DOHH2 (cell line): ENCODE data around the gene C17orf58.

ENCODE experiments used
- H3F3A ChIP-seq: fragments of 200-600 bp; sonication (generic), shearing (Covaris generic); 2 replicates; pipeline ENCODE4 v1.6.0; 2016; ENCODE audit warnings: antibody characterized with exemption, mild to moderate bottlenecking; ENCODE audit not compliant: control insufficient read depth, insufficient read depth
- H3K27ac ChIP-seq: fragments of 200-600 bp; sonication (generic); 2 replicates; pipeline ENCODE4 v1.5.1; 2014; ENCODE audit warnings: low read depth, mild to moderate bottlenecking, low read length, moderate library complexity
- H3K27me3 ChIP-seq: fragments of 200-600 bp; sonication (generic); 2 replicates; pipeline ENCODE4 v1.6.1; 2014; ENCODE audit warnings: mild to moderate bottlenecking, low read length, mixed read lengths; ENCODE audit not compliant: control insufficient read depth
- H3K36me3 ChIP-seq: fragments of 200-600 bp; sonication (generic); 2 replicates; pipeline ENCODE4 v1.6.1; 2014; ENCODE audit warnings: mild to moderate bottlenecking, low read length, moderate library complexity, mixed read lengths; ENCODE audit not compliant: control insufficient read depth
- H3K4me1 ChIP-seq: fragments of 200-600 bp; sonication (generic); 2 replicates; pipeline ENCODE4 v1.6.1; 2014; ENCODE audit warnings: mild to moderate bottlenecking, low read length, mixed read lengths; ENCODE audit not compliant: control insufficient read depth
- H3K4me2 ChIP-seq: fragments of 200-600 bp; sonication (generic); 2 replicates; pipeline ENCODE4 v1.6.0; 2014; ENCODE audit warnings: mild to moderate bottlenecking, low read length, moderate library complexity
- H3K4me3 ChIP-seq: fragments of 200-600 bp; sonication (generic); 2 replicates; pipeline ENCODE4 v1.5.1; 2014; ENCODE audit warnings: mild to moderate bottlenecking, low read length, mixed read lengths
- H3K79me2 ChIP-seq: fragments of 200-600 bp; sonication (generic); 2 replicates; pipeline ENCODE4 v1.6.1; 2014; ENCODE audit warnings: mild to moderate bottlenecking, low read length, mixed read lengths; ENCODE audit not compliant: control insufficient read depth
- H3K9me2 ChIP-seq: fragments of 200-600 bp; sonication (generic); replicated peaks from 2 replicates; pipeline ENCODE4 v1.6.1; 2014; ENCODE audit warnings: mild to moderate bottlenecking, low read length, mixed read lengths; ENCODE audit not compliant: control insufficient read depth
- H3K9me3 ChIP-seq: fragments of 200-600 bp; sonication (generic); 2 replicates; pipeline ENCODE4 v1.6.1; 2014; ENCODE audit warnings: antibody characterized with exemption, low read length, mixed read lengths; ENCODE audit not compliant: control insufficient read depth, insufficient read depth
- H4K20me1 ChIP-seq: fragments of 200-600 bp; sonication (generic); 2 replicates; pipeline ENCODE4 v1.6.0; 2014; ENCODE audit warnings: low read depth, mild to moderate bottlenecking, antibody characterized with exemption, low read length, moderate library complexity; ENCODE audit not compliant: control insufficient read depth, insufficient read depth
- CTCF ChIP-seq: fragments of 200-600 bp; sonication (generic); IDR thresholded peaks from one replicate; pipeline ENCODE4 v1.5.1; 2014; ENCODE audit warnings: antibody characterized with exemption, mild to moderate bottlenecking, low read depth, low read length; ENCODE audit not compliant: poor library complexity, severe bottlenecking
- EZH2phosphoT487 ChIP-seq: fragments of 200-600 bp; sonication (generic); IDR thresholded peaks from 2 replicates; pipeline ENCODE4 v1.6.1; 2017; ENCODE audit warnings: borderline replicate concordance, mild to moderate bottlenecking, antibody characterized with exemption, low read length, moderate library complexity, mixed read lengths

The C17orf58 gene

GRCh38 chr17:68013385-68013784 is 17.1 kb upstream of the C17orf58 start:
- Histone ChIP-seq H3K36me3 (no peaks in the 10 kb centered on the region), H3K79me2 (no peaks in the 10 kb centered on the region), H3K4me1 (0 out of 2 replicates have a peak, but pooled peaks cover 3% of the 10 kb centered on the region), H3K9me2 (no peaks in the 10 kb centered on the region), H3K4me2 (no peak overlapping the region), H3K27ac (no peak overlapping the region), H4K20me1 (no peaks in the 10 kb centered on the region), H3K9me3 (no peaks in the 10 kb centered on the region), H3F3A (no peaks in the 10 kb centered on the region), H3K27me3 (0 out of 2 replicates have a peak, but pooled peaks cover 2% of the 10 kb centered on the region), H3K4me3 (no peak overlapping the region)
- TF ChIP-seq CTCF, result no peak
- no peak for TF ChIP-seq EZH2phosphoT487

- H3F3A ChIP-seq, result no peaks in the 10 kb centered on the region
- H3K36me3 ChIP-seq, result no peaks in the 10 kb centered on the region
- H4K20me1 ChIP-seq, result no peaks in the 10 kb centered on the region
- H3K27ac ChIP-seq, result no peak overlapping the region
- H3K4me3 ChIP-seq, result peak overlapping the region; percentile 79
- TF ChIP-seq EZH2phosphoT487 (no peak), CTCF (peak; percentile 92)
- H3K9me2 ChIP-seq, result no peaks in the 10 kb centered on the region
- 0 out of 2 replicates have a peak, but pooled peaks cover 2% of the 10 kb centered on the region for H3K27me3 ChIP-seq
- H3K9me3 ChIP-seq, result no peaks in the 10 kb centered on the region
- H3K4me2 ChIP-seq, result peak overlapping the region; percentile 81
- H3K4me1 ChIP-seq, result 0 out of 2 replicates have a peak, but pooled peaks cover 3% of the 10 kb centered on the region
- H3K79me2 ChIP-seq, result no peaks in the 10 kb centered on the region
Measured at GRCh38 chr17:68011199-68011665, 15.0 kb upstream of the C17orf58 start.

DNA sequence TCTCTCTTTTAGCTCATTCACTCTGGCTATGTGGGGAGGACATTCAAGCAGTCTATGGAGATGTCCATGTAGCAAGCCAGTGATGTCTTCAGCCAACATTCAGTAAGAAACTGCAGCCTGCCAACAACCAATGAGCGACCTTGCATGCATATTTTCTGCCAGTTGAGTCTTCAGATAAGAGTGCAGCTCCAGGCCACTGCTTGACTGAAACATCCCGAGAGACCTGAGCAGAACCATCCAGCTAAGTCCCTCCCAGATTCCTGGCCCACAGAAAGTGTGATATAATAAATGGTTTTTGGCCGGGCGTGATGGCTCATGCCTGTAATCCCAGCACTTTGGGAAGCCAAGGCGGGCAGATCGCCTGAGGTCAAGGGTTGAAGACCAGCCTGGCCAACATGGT is 10.5 kb upstream of the C17orf58 start:
- Histone ChIP-seq H3K36me3 (no peaks in the 10 kb centered on the region), H3K79me2 (no peaks in the 10 kb centered on the region), H3K4me2 (no peak overlapping the region), H4K20me1 (no peaks in the 10 kb centered on the region), H3K4me3 (no peak overlapping the region), H3K27me3 (no peaks in the 10 kb centered on the region), H3F3A (no peaks in the 10 kb centered on the region), H3K4me1 (0 out of 2 replicates have a peak, but pooled peaks cover 3% of the 10 kb centered on the region), H3K9me3 (no peaks in the 10 kb centered on the region), H3K27ac (no peak overlapping the region), H3K9me2 (no peaks in the 10 kb centered on the region)
- no peak for TF ChIP-seq EZH2phosphoT487
- TF ChIP-seq CTCF, result no peak
